IMR-90 (cell line): ENCODE results near the gene GRK5. TPM values are rescaled to one million over a fixed set of nuclear protein-coding genes. Genes with fewer than 3 reads are reported as not detected.

Experiments used
- ATAC-seq: fragments of 200-7000 bp; cut with Tn5 transposase; 2 replicates; pipeline ENCODE4 v1.9.1; 2020; ENCODE audit warnings: low read depth, mild to moderate bottlenecking, moderate library complexity
- BruUV-seq: library from RNA; stranded (reverse); fragments of 400-500 nt; replicated peaks from 2 replicates; lab custom pipeline; 2021; lab: Mats Ljungman, UMichigan
- CTCF ChIA-PET: fragments of 300-600 bp; formaldehyde crosslinking; extraction: SDS; loops from one replicate; lab custom pipeline; 2021; ENCODE audit warnings: antibody characterized with exemption; lab: Yijun Ruan, JAX
- POLR2A ChIA-PET: fragments of 300-600 bp; sonication (Branson Sonifier 250); formaldehyde crosslinking; loops from one replicate; lab custom pipeline; 2022; ENCODE audit warnings: antibody characterized with exemption; ENCODE audit not compliant: unreplicated experiment; lab: Charles Lee
- DNase-seq: peaks from one replicate; pipeline ENCODE4 v3.0.0; 2013
- H2AFZ ChIP-seq: replicated peaks from 2 replicates; pipeline ENCODE3; 2013; ENCODE audit warnings: low read length, mild to moderate bottlenecking; ENCODE audit not compliant: poor library complexity
- H2AK5ac ChIP-seq: 2 replicates; pipeline ENCODE4 v1.6.1; 2013; ENCODE audit warnings: low read depth, low read length, inconsistent platforms
- H2AK9ac ChIP-seq: replicated peaks from 2 replicates; pipeline ENCODE3; 2013; ENCODE audit warnings: mild to moderate bottlenecking, low read depth, low read length, moderate library complexity; ENCODE audit not compliant: poor library complexity
- H2BK120ac ChIP-seq: 2 replicates; pipeline ENCODE4 v1.6.1; 2013; ENCODE audit warnings: low read depth, low read length, inconsistent platforms
- H2BK15ac ChIP-seq: 3 replicates; pipeline ENCODE4 v1.6.1; 2013; ENCODE audit warnings: low read depth, low read length, inconsistent platforms
- H2BK20ac ChIP-seq: 2 replicates; pipeline ENCODE4 v1.6.1; 2013; ENCODE audit warnings: low read depth, mild to moderate bottlenecking, inconsistent platforms, low read length, moderate library complexity
- H2BK5ac ChIP-seq: 2 replicates; pipeline ENCODE4 v1.6.1; 2013; ENCODE audit warnings: mild to moderate bottlenecking, low read depth, low read length, inconsistent platforms; ENCODE audit not compliant: poor library complexity, severe bottlenecking
- H3K14ac ChIP-seq: replicated peaks from 2 replicates; pipeline ENCODE4 v1.6.1; 2013; ENCODE audit warnings: low read depth, low read length, inconsistent platforms
- H3K18ac ChIP-seq: 2 replicates; pipeline ENCODE4 v1.6.1; 2013; ENCODE audit warnings: low read depth, low read length, control low read depth
- H3K23ac ChIP-seq: 2 replicates; pipeline ENCODE4 v1.6.1; 2013; ENCODE audit warnings: low read depth, low read length, inconsistent platforms
- H3K27ac ChIP-seq: 2 replicates; pipeline ENCODE4 v1.5.1; 2013; ENCODE audit warnings: mild to moderate bottlenecking, control low read depth, low read length; ENCODE audit not compliant: insufficient read depth
- H3K27me3 ChIP-seq: 2 replicates; pipeline ENCODE4 v1.6.1; 2013; ENCODE audit warnings: low read length; ENCODE audit not compliant: control insufficient read depth, insufficient read depth
- H3K36me3 ChIP-seq: 2 replicates; pipeline ENCODE4 v1.6.1; 2013; ENCODE audit warnings: low read length, mixed read lengths; ENCODE audit not compliant: control insufficient read depth, insufficient read depth
- H3K4ac ChIP-seq: 2 replicates; pipeline ENCODE4 v1.6.1; 2013; ENCODE audit warnings: low read depth, low read length, inconsistent platforms
- H3K4me1 ChIP-seq: 2 replicates; pipeline ENCODE4 v1.6.1; 2013; ENCODE audit warnings: low read length, mixed read lengths; ENCODE audit not compliant: control insufficient read depth, insufficient read depth
- H3K4me2 ChIP-seq: 2 replicates; pipeline ENCODE4 v1.6.1; 2013; ENCODE audit warnings: low read depth, mild to moderate bottlenecking, control low read depth, low read length, moderate library complexity
- H3K4me3 ChIP-seq: 2 replicates; pipeline ENCODE4 v1.5.1; 2013; ENCODE audit warnings: low read depth, mild to moderate bottlenecking, control low read depth, low read length, moderate library complexity; ENCODE audit not compliant: insufficient read depth
- H3K56ac ChIP-seq: 2 replicates; pipeline ENCODE4 v1.6.1; 2013; ENCODE audit warnings: low read length, inconsistent platforms; ENCODE audit not compliant: insufficient read depth; ENCODE audit errors: extremely low read depth
- H3K79me1 ChIP-seq, 2 experiments: 2 replicates each; pipeline ENCODE4 v1.6.1; 2013; ENCODE audit warnings: low read length in 2 of 2, inconsistent platforms in 1 of 2, low read depth in 1 of 2
- H3K9ac ChIP-seq: 2 replicates; pipeline ENCODE4 v1.6.1; 2013; ENCODE audit warnings: low read depth, low read length, control low read depth
- H3K9me1 ChIP-seq: 2 replicates; pipeline ENCODE4 v1.6.1; 2013; ENCODE audit warnings: low read length, inconsistent platforms; ENCODE audit not compliant: insufficient read depth
- H3K9me3 ChIP-seq: 2 replicates; pipeline ENCODE4 v1.6.1; 2013; ENCODE audit warnings: low read length; ENCODE audit not compliant: control insufficient read depth, insufficient read depth
- H4K20me1 ChIP-seq: 2 replicates; pipeline ENCODE4 v1.6.1; 2013; ENCODE audit warnings: low read length, inconsistent platforms; ENCODE audit not compliant: insufficient read depth
- H4K5ac ChIP-seq: 2 replicates; pipeline ENCODE4 v1.6.1; 2013; ENCODE audit warnings: mild to moderate bottlenecking, low read depth, low read length, control low read depth
- H4K8ac ChIP-seq, 2 experiments: 2 replicates each; pipeline ENCODE4 v1.6.1; 2013; ENCODE audit warnings: low read depth in 2 of 2, low read length in 2 of 2, control low read depth in 1 of 2, inconsistent platforms in 1 of 2
- H4K91ac ChIP-seq: 2 replicates; pipeline ENCODE4 v1.6.1; 2013; ENCODE audit warnings: low read depth, low read length, inconsistent platforms; ENCODE audit not compliant: insufficient read depth
- ELK1 ChIP-seq: fragments of 150-350 bp; IDR thresholded peaks from 2 replicates; pipeline ENCODE4 v1.6.1; 2016; ENCODE audit warnings: low read depth, mild to moderate bottlenecking, low read length, moderate library complexity, borderline replicate concordance
- MAFK ChIP-seq: IDR thresholded peaks from 2 replicates; pipeline ENCODE4 v1.6.1; 2012; ENCODE audit warnings: low read depth, low read length, improper control_type of control experiment
- MAZ ChIP-seq: IDR thresholded peaks from 2 replicates; pipeline ENCODE4 v1.6.1; 2012; ENCODE audit warnings: low read depth, mild to moderate bottlenecking, low read length, improper control_type of control experiment, moderate library complexity, borderline replicate concordance
- POLR2A ChIP-seq: IDR thresholded peaks from 2 replicates; pipeline ENCODE4 v1.6.1; 2012; ENCODE audit warnings: mild to moderate bottlenecking, low read depth, low read length
- RAD21 ChIP-seq: IDR thresholded peaks from 2 replicates; pipeline ENCODE4 v1.6.1; 2012; ENCODE audit warnings: low read length, improper control_type of control experiment
- RCOR1 ChIP-seq: IDR thresholded peaks from 2 replicates; pipeline ENCODE4 v1.6.1; 2012; ENCODE audit warnings: mild to moderate bottlenecking, low read length, improper control_type of control experiment; ENCODE audit not compliant: insufficient replicate concordance
- RFX5 ChIP-seq: IDR thresholded peaks from 2 replicates; pipeline ENCODE4 v1.8.0; 2012; ENCODE audit warnings: low read depth, mild to moderate bottlenecking, low read length, moderate library complexity
- SMC3 ChIP-seq: fragments of 150-350 bp; IDR thresholded peaks from 2 replicates; pipeline ENCODE4 v1.6.1; 2016; ENCODE audit warnings: low read depth, mild to moderate bottlenecking, antibody characterized with exemption, low read length, moderate library complexity
- WGBS, 2 experiments: methylation state at CpG; one replicate each; pipeline versions ENCODE4 v1.1.5 to v1.1.7; 2013; ENCODE audit warnings: missing lambda C conversion rate in 2 of 2; ENCODE audit not compliant: insufficient read length in 1 of 2; ENCODE audit errors: extremely low coverage in 2 of 2; 5-methylcytosine and 5-hydroxymethylcytosine counted together
- dilution Hi-C: fragments of 300-500 bp; cut with HindIII; formaldehyde crosslinking; loops from one replicate; pipeline ENCODE4 v1.14.3; 2018; ENCODE audit warnings: low sequenced_read_pairs; ENCODE audit not compliant: unreplicated experiment
- in situ Hi-C: fragments of 300-500 bp; cut with MboI; formaldehyde crosslinking; loops from 3 replicates; pipeline ENCODE4 v1.14.3; 2019; ENCODE audit warnings: low sequenced_read_pairs, inconsistent platforms, mixed read lengths
- intact Hi-C: fragments of 100-400 bp; cut with micrococcal nuclease; formaldehyde crosslinking; loops from 2 replicates; pipeline ENCODE4 v1.10.0; 2022
- polyA plus RNA-seq, 3 experiments: library from polyadenylated mRNA; depleted of rRNA; stranded (reverse); fragments of >200 nt; gene quantifications; 2 replicates each; pipeline ENCODE4 v1.2.3, GENCODE V29; 2012; ENCODE audit warnings: low replicate concordance in 1 of 3
- total RNA-seq: library from RNA; depleted of rRNA; stranded (reverse); fragments of >200 nt; gene quantifications from 2 replicates; pipeline ENCODE4 v1.2.3, GENCODE V29; 2012

Gene GRK5
- total and polyA plus RNA-seq, 2 of the 4 experiments (the other 2 are of a cell fraction), result 12.9 to 16.3 TPM

DNA sequence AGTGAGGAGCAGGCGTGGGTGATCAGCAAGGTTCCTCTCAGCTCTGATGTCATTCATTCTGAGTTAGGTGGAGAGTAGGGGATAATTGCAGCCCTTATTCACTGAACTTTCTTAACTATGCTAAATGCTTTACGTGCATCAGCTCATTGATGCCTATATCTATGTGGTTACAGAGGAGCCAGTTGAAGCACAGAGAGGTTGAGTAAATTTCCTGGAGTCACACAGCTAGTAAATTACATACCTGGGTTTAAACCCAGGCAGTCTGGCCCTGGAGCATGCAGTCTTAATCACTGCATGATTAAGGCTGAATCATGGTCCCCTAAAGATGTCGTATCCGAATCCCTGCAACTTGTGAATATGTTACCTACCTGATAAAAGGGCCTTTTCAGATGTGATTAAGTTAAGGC lies 99.6 kb downstream of the GRK5 start:
- Histone ChIP-seq H3K56ac (no peak overlapping the region), H2AK5ac (no peak overlapping the region; the same call in 1 of the 2 replicates), H3K4me1 (peaks cover 24% of the 10 kb centered on the region), H2BK5ac (no peak overlapping the region), H3K18ac (no peak overlapping the region), H3K4me3 (no peak overlapping the region), H3K4ac (no peak overlapping the region), H2AK9ac (no peak overlapping the region), H2BK20ac (no peak overlapping the region), H3K27ac (no peak overlapping the region), H4K5ac (no peak overlapping the region), H3K23ac (no peak overlapping the region), H4K91ac (no peak overlapping the region), H3K79me1 (peaks cover 41 to 98% of the 10 kb centered on the region in 2 experiments), H3K9me1 (peaks cover 42% of the 10 kb centered on the region), H4K20me1 (peaks cover 99% of the 10 kb centered on the region), H3K14ac (no peak overlapping the region), H2BK120ac (no peak overlapping the region), H3K9ac (no peak overlapping the region), H3K4me2 (no peak overlapping the region), H4K8ac (no peak overlapping the region), H2AFZ (no peak overlapping the region), H3K36me3 (peaks cover 12% of the 10 kb centered on the region), H2BK15ac (no peak overlapping the region), H3K27me3 (no peaks in the 10 kb centered on the region), H3K9me3 (no peaks in the 10 kb centered on the region)
- CTCF ChIA-PET, result no interaction called here
- no peak for TF ChIP-seq SMC3
- TF ChIP-seq MAFK, result no peak
- TF ChIP-seq RCOR1, result no peak
- no peak for TF ChIP-seq MAZ
- TF ChIP-seq RFX5, result no peak
- no peak for TF ChIP-seq ELK1
- no peak for TF ChIP-seq RAD21
- TF ChIP-seq POLR2A, result no peak
- POLR2A ChIA-PET, result no interaction called here
- in situ Hi-C loops (no loop called here), dilution Hi-C loops (no loop called here), intact Hi-C loops (no loop called here)
- WGBS, 2 experiments, result 100% methylated on average over 1 of the region's 4 CpGs; no CpG with 5 or more reads in 1 of the 2 experiments
- peak; percentile 42 for DNase-seq
- no TSS peak for BruUV-seq
- ATAC-seq, result no peak
